Stimulated activated CD8-positive, alpha-beta memory T cell treated with anti-CD3 and anti-CD28 coated beads, Interleukin-15, amount 100 ng/mL, for 4 hours (primary cell): ENCODE data around the gene SLC10A7.

Experiments used
- DNase-seq, 2 donors: peaks; one replicate each; pipeline ENCODE4 v3.0.0-alpha.2; 2020; ENCODE audit warnings: low read depth in 2 of 2

SLC10A7 gene

GRCh38 chr4:146439999-146440398 lies 81.7 kb downstream of the SLC10A7 start:
- no peak for DNase-seq

DNA sequence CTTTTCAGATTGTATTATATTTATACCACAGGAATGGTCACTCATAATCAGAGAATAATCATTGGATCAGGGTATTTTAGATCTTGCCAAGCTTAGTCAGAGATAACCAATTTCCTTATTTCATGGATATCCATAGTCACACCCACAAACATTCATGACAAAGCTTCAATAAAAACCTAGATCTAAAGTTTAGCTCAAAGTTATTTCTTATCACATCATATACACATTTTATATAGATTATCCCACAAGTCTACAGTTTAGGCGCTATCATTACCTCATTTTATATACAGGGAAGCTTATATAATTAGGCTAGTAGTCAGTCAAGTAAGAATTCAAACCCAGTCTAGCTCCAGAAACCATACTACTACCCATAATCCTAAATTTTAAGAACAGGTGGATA lies 82.3 kb downstream of the SLC10A7 start:
- DNase-seq = no peak

DNA sequence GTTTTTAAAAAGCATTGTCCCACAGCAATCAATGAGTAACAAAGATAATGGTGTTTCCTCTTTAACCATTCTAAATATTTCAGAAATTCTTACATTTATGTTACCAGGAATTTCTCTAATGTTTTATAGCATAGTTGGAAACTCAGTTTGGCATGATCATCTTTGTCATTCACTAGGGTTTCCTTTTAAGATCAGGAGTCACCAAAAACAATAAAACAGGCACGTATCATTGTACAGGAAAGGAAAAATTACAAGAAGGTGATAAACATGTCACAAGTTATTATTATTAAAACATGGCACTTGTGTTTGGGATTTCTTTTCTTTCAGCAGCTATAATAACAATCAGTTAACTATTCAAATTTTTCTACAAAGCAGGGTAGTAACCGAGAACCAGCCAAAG lies 84.0 kb downstream of the SLC10A7 start:
- DNase-seq = no peak

DNA sequence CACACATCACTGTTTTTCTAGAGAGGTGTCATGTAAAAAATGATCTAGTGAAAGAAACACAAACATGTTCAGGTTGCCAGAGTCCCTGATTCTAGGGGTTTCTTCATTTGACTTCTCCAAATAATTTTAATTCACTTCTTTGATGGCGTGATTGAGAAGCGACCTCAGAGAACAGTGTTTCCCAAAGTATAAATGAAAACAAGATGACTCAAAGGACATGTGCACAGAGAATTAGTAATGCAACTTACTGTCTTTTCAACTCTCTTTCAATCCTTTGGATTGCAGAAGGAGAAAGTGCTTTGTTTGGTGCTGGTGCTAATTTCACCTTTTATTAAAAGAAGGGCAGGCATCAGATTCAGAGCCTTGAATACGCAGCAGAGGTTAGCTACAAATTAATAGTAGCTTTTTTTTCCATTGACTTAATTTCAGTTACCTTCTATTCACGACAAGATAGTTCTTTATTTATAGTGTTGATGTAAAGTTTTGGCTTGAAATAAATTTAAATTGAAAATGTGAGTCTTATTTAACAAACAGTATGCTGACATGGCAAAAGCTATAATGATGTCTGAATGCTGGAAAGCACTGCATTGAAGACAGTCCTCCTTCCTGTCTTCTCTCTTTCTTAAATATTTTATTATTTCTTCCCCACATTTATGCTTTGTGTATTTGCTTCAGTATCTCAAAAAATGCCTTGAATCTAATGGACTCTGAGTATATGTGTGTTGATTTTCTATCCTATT lies 85.1 kb downstream of the SLC10A7 start:
- DNase-seq = no peak

DNA sequence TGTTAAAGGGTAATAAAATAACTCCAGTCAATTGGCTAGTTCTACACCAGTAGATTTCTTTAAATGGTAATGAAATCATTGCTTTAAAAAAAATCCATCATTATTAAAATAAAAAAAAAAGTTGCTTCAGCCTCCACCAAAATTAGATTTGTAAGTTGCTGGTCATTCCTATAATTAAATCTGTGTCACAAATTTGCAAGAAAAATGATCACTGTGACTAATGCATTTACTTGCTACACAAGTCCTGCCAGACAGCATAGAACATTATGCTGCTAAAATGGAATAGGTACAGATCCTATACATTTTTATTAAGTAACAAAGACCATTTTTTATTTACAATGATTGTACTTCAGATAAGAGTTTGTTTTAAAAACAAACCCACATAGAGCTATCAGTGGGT lies 85.8 kb downstream of the SLC10A7 start:
- DNase-seq = no peak

- DNase-seq = no peak
Measured at GRCh38 chr4:146432065-146432464, 89.7 kb downstream of the SLC10A7 start.

- no peak for DNase-seq
Measured at GRCh38 chr4:146428298-146428697, 93.4 kb downstream of the SLC10A7 start.

DNA sequence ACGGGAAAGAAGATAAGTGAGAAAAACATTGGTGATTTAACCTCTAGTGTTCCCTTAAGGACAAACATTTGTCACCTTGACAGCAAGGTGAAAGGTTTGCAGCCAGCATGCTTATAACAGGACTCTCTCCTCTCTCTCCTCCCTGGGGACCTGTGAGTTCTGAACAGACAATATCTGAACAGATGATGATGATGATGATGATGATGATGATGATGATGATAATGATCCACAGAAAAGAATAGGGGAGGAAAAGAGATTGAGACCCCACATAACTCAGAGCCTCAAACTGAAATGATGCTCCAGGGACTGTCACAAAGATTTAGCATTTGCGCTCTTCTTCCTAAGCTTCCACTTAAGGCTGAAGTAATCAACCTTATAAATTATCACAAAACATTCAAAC lies 103.9 kb downstream of the SLC10A7 start:
- DNase-seq = no peak

- no peak for DNase-seq
Measured at GRCh38 chr4:146415829-146416228, 105.9 kb downstream of the SLC10A7 start.

- no peak for DNase-seq
Measured at GRCh38 chr4:146407669-146408084, 114.1 kb downstream of the SLC10A7 start.

- no peak for DNase-seq
Measured at GRCh38 chr4:146407257-146407656, 114.5 kb downstream of the SLC10A7 start.

- DNase-seq = no peak
Measured at GRCh38 chr4:146401274-146401673, 120.5 kb downstream of the SLC10A7 start.

DNA sequence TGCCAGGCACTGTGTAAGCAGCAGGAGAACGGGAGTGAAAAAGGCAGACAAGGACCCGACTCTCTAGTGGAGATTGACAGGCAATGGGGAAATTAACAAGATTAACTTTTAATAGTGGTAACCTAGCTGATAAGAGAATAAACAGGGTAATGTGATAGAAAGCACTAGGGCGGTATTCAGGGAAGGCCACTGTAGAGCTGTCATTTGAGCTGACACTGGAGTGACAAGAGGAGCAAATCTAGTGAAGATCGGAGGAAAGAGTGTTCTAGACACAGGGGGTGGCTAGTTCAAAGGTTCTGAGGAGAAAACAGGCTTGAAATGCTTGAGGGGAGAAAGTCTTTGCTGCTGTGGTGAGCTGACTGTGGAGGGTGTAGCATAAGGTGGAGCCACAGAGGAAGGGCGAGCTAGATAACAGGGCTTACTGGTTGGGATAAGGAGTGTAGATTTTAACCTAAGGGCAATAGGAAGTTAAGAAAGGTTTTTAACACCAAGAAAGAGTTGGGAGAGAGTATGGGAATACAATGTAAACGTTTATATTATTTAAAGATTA lies 122.8 kb downstream of the SLC10A7 start:
- no peak for DNase-seq

DNA sequence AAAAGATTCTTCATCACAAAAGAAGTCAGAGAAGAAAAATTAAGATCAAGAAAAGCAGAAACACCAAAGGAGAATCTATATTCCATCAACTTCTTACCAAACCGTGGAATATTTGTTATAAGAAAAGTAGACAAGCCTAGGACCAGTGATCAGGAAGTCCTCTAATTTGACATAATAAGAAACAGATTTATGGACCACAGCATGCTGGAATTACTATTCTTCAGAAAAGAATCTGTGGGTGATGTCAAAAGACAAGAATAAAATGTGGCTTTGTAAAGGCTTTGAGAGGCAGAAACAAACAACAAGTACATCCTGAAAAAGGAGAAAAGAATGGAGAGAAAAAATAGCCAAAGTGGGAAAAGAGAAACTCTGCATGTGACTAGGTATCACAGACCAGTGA lies 123.3 kb downstream of the SLC10A7 start:
- DNase-seq = no peak

DNA sequence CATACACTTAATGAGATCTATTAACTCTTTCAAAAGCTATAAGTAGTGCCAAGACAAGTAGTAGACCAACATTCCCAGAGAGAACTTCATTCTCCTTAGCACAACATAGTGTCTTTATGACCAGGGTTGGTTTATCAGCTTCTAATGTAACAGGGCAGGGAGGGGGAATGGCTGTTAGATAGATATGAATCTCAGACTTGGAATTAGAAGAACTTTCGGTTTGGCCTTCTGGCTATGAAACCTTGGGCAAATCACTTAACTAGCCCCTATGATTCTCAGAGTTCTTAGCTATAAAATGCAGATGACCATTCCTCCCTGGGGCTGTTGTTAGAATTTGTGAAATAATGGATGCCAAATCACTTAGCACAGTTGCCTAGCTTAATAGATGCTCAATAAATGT lies 132.2 kb downstream of the SLC10A7 start:
- DNase-seq = no peak

- DNase-seq = no peak
Measured at GRCh38 chr4:146382194-146382593, 139.5 kb downstream of the SLC10A7 start.

DNA sequence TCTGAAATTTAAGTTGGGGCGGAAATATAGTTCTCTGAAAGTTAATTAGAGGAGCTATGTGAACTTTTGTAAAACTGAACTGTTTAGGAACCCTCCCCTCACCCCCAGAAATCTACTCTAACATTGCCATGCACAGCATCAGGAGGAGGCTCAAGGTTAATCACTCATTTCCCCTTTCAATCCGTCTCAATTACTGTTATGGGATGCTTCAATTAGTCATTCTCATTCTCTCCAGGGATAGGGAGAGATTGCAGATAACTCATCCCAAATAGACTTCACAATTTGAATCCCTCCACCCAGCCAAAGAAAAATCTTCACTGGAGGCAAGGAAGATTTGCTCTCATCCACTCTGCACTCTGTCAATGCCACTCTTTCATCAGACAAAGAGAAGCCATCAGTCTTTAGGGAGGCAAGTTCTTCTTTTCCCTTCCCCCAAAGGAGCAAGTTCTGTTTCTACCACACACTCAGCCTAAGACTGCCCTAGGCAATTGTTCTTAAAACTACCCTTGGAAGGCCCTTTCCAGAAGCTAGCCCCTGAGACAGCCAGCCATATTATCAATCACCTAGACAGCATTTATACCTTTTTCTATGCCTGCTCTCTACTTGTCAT lies 140.4 kb downstream of the SLC10A7 start:
- no peak for DNase-seq

GRCh38 chr4:146379744-146380143 lies 142.0 kb downstream of the SLC10A7 start:
- no peak for DNase-seq

- no peak for DNase-seq
Measured at GRCh38 chr4:146371812-146372211, 149.9 kb downstream of the SLC10A7 start.

- no peak for DNase-seq
Measured at GRCh38 chr4:146370841-146371240, 150.9 kb downstream of the SLC10A7 start.

DNA sequence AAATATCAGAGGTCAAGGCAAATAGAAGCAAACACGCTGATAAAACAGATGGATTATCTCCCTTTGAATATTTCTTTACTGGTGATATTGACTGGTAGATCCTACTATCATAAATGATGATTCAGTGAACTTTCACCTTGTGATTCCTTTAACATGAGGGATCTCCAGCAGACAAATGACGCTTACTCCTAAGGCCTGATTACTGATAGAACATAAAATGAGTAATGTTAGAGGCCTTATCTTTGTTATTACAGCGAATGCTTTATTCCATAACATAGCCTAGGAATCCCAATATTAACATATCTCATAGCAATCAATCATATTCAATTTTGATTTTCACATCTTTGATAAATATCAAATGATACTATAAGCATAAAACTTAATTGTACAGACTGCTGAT lies 152.3 kb downstream of the SLC10A7 start:
- no peak for DNase-seq

- DNase-seq = no peak
Measured at GRCh38 chr4:146368209-146368608, 153.5 kb downstream of the SLC10A7 start.

GRCh38 chr4:146367347-146367746 lies 154.4 kb downstream of the SLC10A7 start:
- DNase-seq = no peak
